A549 (cell line): ENCODE data around the gene HNRNPR. TPM values are rescaled to one million over a fixed set of nuclear protein-coding genes. Genes with fewer than 3 reads are reported as not detected.
"Not testable (repeated sequence)": the region's sequence is repeated elsewhere in the genome, so short reads cannot be mapped to it uniquely, and the experiment has no call there.

ENCODE experiments used
- ATAC-seq, 2 experiments: fragments of 200-7000 bp in 1 of 2; fragments of >200 bp in 1 of 2; cut with Nextera tagmentation in 1 of 2; cut with Tn5 transposase in 1 of 2; 3 replicates each; pipeline versions ENCODE4 v1.8.0 to v1.9.1; 2018 to 2020; ENCODE audit warnings: mild to moderate bottlenecking in 1 of 2, moderate library complexity in 1 of 2
- CTCF ChIA-PET: fragments of 300-600 bp; sonication (Branson Sonifier 250); formaldehyde crosslinking; extraction: SDS; loops from one replicate; lab custom pipeline; 2021; ENCODE audit warnings: antibody characterized with exemption, inconsistent platforms; lab: Yijun Ruan, JAX
- POLR2A ChIA-PET: fragments of 350-600 bp; formaldehyde crosslinking; extraction: SDS; loops from one replicate; lab custom pipeline; 2021; ENCODE audit warnings: antibody characterized with exemption, inconsistent platforms; lab: Yijun Ruan, JAX
- DNase-seq, 2 experiments: peaks; one replicate each; pipeline versions ENCODE4 v3.0.0 to v3.0.0-alpha.2; 2011 to 2016; ENCODE audit warnings: low read depth in 1 of 2, low spot score in 1 of 2
- FAIRE-seq: peaks from 2 replicates; lab custom pipeline; 2011; peaks lifted over from hg19 to GRCh38; lab: Jason Lieb, UNC
- H3K27ac ChIP-seq, 2 experiments: fragments of >200 bp; sonication (Bioruptor Twin); formaldehyde crosslinking; 3 replicates each; pipeline ENCODE4 v1.5.1; 2016 to 2017
- H3K4me1 ChIP-seq: fragments of >200 bp; sonication (Bioruptor Twin); formaldehyde crosslinking; 3 replicates; pipeline ENCODE4 v1.6.1; 2016
- H3K4me2 ChIP-seq: fragments of >200 bp; sonication (Bioruptor Twin); formaldehyde crosslinking; 3 replicates; pipeline ENCODE4 v1.6.1; 2016
- H3K4me3 ChIP-seq: fragments of >200 bp; sonication (Bioruptor Twin); formaldehyde crosslinking; 3 replicates; pipeline ENCODE4 v1.5.1; 2016
- H3K9me3 ChIP-seq: fragments of >200 bp; sonication (Bioruptor Twin); formaldehyde crosslinking; 3 replicates; pipeline ENCODE4 v1.6.1; 2016
- ATOH8 ChIP-seq: fragments of 250-450 bp; sonication (Bioruptor Pico); IDR thresholded peaks from 2 replicates; pipeline ENCODE4 v1.5.0; 2020; ENCODE audit warnings: low read depth, mild to moderate bottlenecking, moderate library complexity
- BCL3 ChIP-seq: fragments of >200 bp; sonication (Bioruptor Twin); formaldehyde crosslinking; IDR thresholded peaks from 3 replicates; pipeline ENCODE4 v1.6.1; 2016
- BHLHE40 ChIP-seq: IDR thresholded peaks from 2 replicates; pipeline ENCODE4 v1.6.1; 2012; ENCODE audit warnings: low read depth, low read length, inconsistent platforms
- CHD2 ChIP-seq: fragments of 150-350 bp; IDR thresholded peaks from 2 replicates; pipeline ENCODE4 v1.6.1; 2014; ENCODE audit warnings: low read length; ENCODE audit not compliant: partially characterized antibody
- ELK1 ChIP-seq: fragments of 150-350 bp; IDR thresholded peaks from 2 replicates; pipeline ENCODE4 v1.6.1; 2014; ENCODE audit warnings: low read depth, mild to moderate bottlenecking, low read length
- FOSB ChIP-seq: fragments of 250-450 bp; sonication (Bioruptor Pico); IDR thresholded peaks from 2 replicates; pipeline ENCODE4 v1.5.0; 2020; ENCODE audit warnings: mild to moderate bottlenecking, moderate library complexity
- HDAC2 ChIP-seq: fragments of 200-600 bp; sonication (generic); IDR thresholded peaks from 2 replicates; pipeline ENCODE4 v1.6.1; 2016
- HES2 ChIP-seq: fragments of >200 bp; sonication (Bioruptor Twin); formaldehyde crosslinking; IDR thresholded peaks from 2 replicates; pipeline ENCODE4 v1.6.1; 2016
- KDM5A ChIP-seq: fragments of 200-600 bp; sonication (generic); IDR thresholded peaks from 2 replicates; pipeline ENCODE4 v1.6.1; 2016; ENCODE audit warnings: antibody characterized with exemption, mild to moderate bottlenecking
- MAZ ChIP-seq: fragments of 150-350 bp; IDR thresholded peaks from 2 replicates; pipeline ENCODE4 v1.6.1; 2014; ENCODE audit warnings: antibody characterized with exemption, low read depth, low read length, borderline replicate concordance
- MYC ChIP-seq: IDR thresholded peaks from 2 replicates; pipeline ENCODE4 v1.6.1; 2012; ENCODE audit warnings: mild to moderate bottlenecking, inconsistent platforms, low read length, improper control_type of control experiment, borderline replicate concordance
- PBX3 ChIP-seq: IDR thresholded peaks from 2 replicates; pipeline ENCODE4 v1.6.1; 2012
- RARB ChIP-seq: fragments of 250-450 bp; sonication (Bioruptor Pico); IDR thresholded peaks from 2 replicates; pipeline ENCODE4 v1.8.0; 2021; ENCODE audit warnings: mild to moderate bottlenecking, moderate library complexity
- REST ChIP-seq: fragments of 200-600 bp; sonication (generic); IDR thresholded peaks from 2 replicates; pipeline ENCODE4 v1.6.1; 2016; ENCODE audit warnings: antibody characterized with exemption, mild to moderate bottlenecking, moderate library complexity
- SMC3 ChIP-seq: fragments of >200 bp; sonication (Bioruptor Twin); formaldehyde crosslinking; IDR thresholded peaks from 3 replicates; pipeline ENCODE4 v1.6.1; 2018; ENCODE audit warnings: inconsistent platforms
- SREBF2 ChIP-seq: fragments of 450-650 bp; IDR thresholded peaks from 2 replicates; pipeline ENCODE4 v1.6.1; 2014; ENCODE audit warnings: mild to moderate bottlenecking, moderate library complexity
- WGBS: methylation state at CpG from one replicate; pipeline ENCODE4 v1.1.6; 2017; ENCODE audit errors: missing lambda C conversion rate; 5-methylcytosine and 5-hydroxymethylcytosine counted together
- polyA plus RNA-seq, 4 experiments: library from polyadenylated mRNA; depleted of rRNA in 3 of 4; stranded (reverse); fragments of >200 nt; fragmentation: RNase III in 1 of 4; extraction: RNeasy Plus Mini Kit Qiagen cat#74134 plus additional on column Dnase treatment in 1 of 4; gene quantifications; 2 replicates in 3 of 4; 3 replicates in 1 of 4; pipeline ENCODE4 v1.2.3, GENCODE V29; 2011 to 2017

Gene HNRNPR
- polyA plus RNA-seq, 2 of the 4 experiments (the other 2 are of a cell fraction) = 237 to 281 TPM

- DNase-seq (no peak), FAIRE-seq (no peak), ATAC-seq (no peak)
- Histone ChIP-seq H3K27ac (no peak overlapping the region), H3K4me2 (no peak overlapping the region), H3K9me3 (no peaks in the 10 kb centered on the region), H3K4me1 (no peaks in the 10 kb centered on the region), H3K4me3 (no peak overlapping the region)
- 60% methylated on average over 1 of the region's 1 CpG for WGBS
- CTCF ChIA-PET = no interaction called here
- POLR2A ChIA-PET = interaction anchor here (0.7 kb wide), 1 partner anchor 22 kb away, joined by 4 read pairs; the partner anchor contains the start of gene HNRNPR
- TF ChIP-seq HES2 = no peak
- no peak for TF ChIP-seq BHLHE40
Measured at GRCh38 chr1:23322770-23323169, 21.3 kb downstream of the HNRNPR start.

GRCh38 chr1:23310280-23310679 is 33.8 kb downstream of the HNRNPR start:
- POLR2A ChIA-PET, ATAC-seq, H3K4me3 ChIP-seq, H3K4me2 ChIP-seq, H3K9me3 ChIP-seq, H3K27ac ChIP-seq, FAIRE-seq, DNase-seq, CTCF ChIA-PET: not testable (repeated sequence)
- peaks cover 15% of the 10 kb centered on the region; the same call in 2 of the 3 replicates for H3K4me1 ChIP-seq
- 95% methylated on average over 6 of the region's 7 CpGs for WGBS

- POLR2A ChIA-PET = no interaction called here
Measured at GRCh38 chr1:23304140-23304620, 39.9 kb downstream of the HNRNPR start.

More at GRCh38 chr1:23304140-23304620, 39.9 kb downstream of the HNRNPR start:
- Histone ChIP-seq H3K4me1 (peaks cover 3% of the 10 kb centered on the region; the same call in 1 of the 3 replicates), H3K9me3 (no peaks in the 10 kb centered on the region), H3K4me3 (no peak overlapping the region), H3K27ac (no peak overlapping the region), H3K4me2 (no peak overlapping the region)
- CTCF ChIA-PET = no interaction called here
- TF ChIP-seq MYC (no peak), FOSB (CRISPR knock-in tag) (no peak), ATOH8 (CRISPR knock-in tag) (no peak), CHD2 (no peak), RARB (CRISPR knock-in tag) (no peak), ELK1 (no peak), PBX3 (no peak), KDM5A (no peak), BCL3 (no peak), SMC3 (no peak), MAZ (no peak), REST (no peak), HDAC2 (no peak), SREBF2 (no peak)
- ATAC-seq (no peak), FAIRE-seq (no peak), DNase-seq (no peak)
- WGBS = 83% methylated on average over 4 of the region's 4 CpGs
